G401.6 (cell line): ENCODE results near the gene ANO4.
"Not testable (repeated sequence)": the region's sequence is repeated elsewhere in the genome, so short reads cannot be mapped to it uniquely, and the experiment has no call there.

Experiments used
- FAIRE-seq: peaks from 2 replicates; lab custom pipeline; 2012; peaks lifted over from hg19 to GRCh38; lab: Jason Lieb, UNC

Gene ANO4

DNA sequence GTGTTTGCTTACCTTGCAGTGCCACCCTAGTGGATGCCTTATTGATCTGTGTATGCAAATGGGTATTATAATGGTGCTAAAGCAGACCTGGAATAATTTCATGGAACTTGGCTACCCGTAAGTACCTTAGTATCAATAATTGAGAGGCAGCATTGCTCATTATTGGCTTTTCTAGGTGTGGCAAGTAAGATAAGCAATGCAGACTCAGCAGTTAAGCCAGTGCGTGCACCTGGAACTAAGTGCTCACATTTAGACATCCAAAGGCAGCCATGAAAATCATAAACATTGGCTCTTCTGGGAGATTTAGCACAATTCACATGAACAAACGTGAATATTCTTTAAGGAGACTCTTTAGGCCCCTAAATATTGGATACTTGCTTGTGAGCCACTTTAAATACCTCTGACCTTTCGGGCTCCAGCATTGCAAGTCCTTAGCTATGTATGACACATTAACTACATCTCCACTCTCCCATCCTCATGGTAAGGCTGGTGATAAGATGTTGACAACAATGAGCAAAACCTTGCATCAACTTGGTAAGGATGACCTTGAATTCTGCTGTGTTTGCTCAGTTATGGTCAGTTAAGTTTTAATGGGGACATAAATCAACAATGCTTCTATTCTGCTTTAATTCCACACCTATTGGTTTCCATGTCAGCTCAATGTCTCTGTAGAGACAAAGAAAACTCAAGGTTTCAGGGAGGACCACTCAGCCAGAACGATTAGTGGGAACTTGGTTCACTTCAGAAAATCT, 303.4 kb downstream of the ANO4 start:
- no peak for FAIRE-seq

DNA sequence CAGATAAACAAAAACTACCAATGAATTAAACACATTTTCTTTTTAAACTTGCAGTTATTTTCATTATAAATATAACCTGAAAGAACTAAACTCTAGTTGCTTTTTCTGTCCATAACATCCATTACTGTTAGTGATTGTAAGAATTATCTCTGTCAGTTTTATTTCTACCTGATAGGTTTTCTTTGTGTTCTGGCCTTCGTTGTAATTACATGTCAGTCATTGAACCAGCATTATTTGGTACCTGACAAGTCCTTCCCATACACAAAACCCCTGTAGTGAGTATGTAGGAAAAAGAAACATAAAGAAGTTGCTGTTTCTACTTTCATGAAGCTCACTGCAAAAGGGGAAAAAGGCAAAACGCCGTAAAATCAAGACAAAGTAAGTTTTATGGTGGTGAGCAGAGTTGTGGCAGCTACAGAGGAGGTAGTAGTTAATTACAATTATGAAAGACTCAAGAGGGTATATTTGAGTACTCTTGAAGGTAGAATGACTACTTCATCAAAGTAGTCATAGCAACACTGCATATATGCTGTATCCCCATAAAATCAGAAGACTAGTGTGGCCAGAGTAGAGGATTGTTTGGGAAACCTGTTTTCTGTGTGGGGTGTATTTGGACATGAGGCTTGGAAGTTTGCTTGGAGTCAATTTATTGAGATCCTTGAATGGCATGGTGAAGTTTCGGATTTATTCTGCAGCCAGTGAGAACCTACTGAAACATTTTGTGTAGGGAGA, 312.6 kb downstream of the ANO4 start:
- no peak for FAIRE-seq

- FAIRE-seq: no peak
Observed at GRCh38 chr12:101108130-101108529, 313.6 kb downstream of the ANO4 start.

DNA sequence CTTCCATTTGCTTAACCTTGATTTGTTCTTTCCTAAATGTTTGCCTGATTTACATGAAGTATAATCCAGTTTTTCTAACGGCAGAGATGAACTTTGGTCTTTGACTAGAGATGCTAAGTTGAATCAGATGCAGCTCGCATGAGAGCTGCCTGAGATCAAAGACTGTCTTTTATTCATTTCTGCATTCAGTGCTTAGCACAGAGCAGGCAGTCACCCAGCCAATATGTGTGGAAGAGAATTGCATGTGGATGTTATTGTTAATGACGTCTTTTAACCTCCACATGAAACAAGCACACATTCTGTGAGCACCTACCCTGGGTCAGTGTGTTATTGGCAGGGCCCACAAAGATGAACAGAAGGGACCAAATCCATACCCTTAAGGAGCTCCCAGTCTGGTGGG, 316.3 kb downstream of the ANO4 start:
- FAIRE-seq: no peak

DNA sequence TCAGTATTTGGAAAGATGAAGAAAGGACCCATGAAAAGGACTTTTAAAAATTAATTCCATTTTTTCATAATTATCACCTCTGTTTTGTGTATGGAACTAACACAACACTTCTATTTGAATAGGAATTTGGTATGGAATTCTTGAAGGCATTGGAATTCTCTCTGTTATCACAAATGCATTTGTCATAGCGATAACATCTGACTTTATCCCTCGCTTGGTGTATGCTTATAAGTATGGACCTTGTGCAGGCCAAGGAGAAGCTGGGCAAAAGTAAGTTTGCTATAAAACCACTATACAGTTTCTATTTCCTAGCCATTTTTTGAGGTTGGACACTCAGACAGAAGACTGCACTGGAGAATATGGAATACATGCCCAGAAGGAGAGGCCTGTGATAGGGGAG, 316.9 kb downstream of the ANO4 start:
- FAIRE-seq: no peak

DNA sequence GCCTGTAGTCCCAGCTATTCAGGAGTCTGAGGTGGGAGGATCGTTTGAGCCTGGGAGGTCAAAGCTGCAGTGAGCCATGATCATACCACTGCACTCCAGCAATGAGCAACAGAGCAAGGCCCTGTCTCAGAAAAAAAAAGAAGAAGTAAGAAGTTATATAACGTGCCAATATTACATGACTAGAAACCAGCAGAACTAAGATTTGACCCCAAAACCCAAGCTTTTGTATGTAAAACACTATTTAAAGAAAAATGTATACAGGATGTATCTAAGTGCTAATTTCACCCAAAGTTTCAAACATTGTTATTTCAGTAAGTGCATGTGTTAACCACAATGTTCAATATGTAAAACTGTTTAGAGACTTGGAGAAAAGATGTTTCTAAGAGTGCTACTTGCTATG, 320.8 kb downstream of the ANO4 start:
- FAIRE-seq: no peak

DNA sequence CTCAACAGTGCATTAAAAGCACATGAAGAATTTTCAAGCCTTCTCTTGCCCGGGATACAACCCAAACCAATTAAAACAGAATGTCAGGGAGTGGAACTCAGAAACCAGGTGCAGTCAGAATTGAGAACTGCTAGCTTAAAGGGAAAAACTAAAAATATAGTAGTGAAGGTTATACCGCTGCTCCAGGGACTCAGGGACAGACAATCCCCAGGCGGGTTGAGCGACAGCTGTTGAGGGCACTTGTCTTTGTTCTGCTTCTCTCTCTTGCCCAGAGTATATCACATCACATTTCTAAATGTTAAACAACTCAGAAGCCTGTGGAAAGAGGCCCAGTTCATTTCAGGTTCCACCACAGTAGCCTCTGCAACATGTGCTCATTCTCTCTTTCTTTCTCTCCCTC, 322.3 kb downstream of the ANO4 start:
- no peak for FAIRE-seq

DNA sequence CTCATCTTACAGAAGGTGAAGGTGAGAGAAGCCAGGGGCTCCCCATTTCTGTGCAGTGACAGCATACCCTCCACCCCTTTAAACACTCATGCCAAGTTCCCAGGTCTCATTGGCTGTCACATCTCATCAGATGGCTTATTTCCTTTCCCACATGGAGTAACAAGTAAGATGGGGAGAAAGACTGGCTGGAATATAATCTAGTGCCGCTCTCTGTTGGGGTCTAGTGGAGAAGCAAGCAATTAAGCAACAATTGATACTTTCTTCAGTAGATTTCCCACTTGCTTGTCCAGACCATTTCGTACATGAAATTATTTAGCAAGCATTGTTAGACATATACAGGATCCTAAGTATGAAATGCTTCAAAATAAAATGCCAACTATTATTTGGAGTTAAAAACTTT, 323.3 kb downstream of the ANO4 start:
- no peak for FAIRE-seq

DNA sequence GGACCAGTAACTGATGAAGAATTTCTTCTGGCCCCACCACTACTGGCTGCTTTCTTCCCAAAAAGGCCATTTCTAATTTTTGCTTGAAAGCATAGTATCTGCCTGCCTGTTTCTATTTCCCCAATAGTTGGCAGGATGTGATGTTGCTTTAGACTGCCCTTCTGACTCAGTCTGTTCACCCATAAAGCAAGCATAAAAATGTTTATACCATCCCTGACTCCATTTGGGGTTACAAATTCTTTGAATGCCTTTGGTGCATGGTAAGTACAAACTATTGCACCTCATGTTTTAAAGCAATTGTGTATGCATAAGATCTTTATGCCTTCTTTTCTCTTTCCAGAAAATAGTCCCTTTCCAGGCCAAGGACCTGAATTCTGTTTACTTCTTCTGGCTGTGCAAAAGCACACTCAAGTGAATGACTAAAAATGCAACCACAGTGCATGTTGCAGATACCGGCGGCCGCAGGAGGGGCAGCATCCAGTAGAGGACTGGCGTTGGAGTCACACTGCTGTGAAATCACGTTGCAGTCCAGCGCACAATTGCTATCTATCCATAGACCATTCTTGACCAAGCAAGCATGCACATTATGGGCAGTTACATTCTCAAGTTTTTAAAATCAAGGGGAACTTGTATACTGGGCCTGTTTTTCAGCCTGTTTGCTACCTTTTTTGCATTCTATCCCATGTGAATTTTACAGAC, 333.1 kb downstream of the ANO4 start:
- no peak for FAIRE-seq

GRCh38 chr12:101145777-101146431, 351.3 kb downstream of the ANO4 start:
- not testable (repeated sequence) for FAIRE-seq

GRCh38 chr12:101165319-101165718, 370.7 kb downstream of the ANO4 start:
- no peak for FAIRE-seq

DNA sequence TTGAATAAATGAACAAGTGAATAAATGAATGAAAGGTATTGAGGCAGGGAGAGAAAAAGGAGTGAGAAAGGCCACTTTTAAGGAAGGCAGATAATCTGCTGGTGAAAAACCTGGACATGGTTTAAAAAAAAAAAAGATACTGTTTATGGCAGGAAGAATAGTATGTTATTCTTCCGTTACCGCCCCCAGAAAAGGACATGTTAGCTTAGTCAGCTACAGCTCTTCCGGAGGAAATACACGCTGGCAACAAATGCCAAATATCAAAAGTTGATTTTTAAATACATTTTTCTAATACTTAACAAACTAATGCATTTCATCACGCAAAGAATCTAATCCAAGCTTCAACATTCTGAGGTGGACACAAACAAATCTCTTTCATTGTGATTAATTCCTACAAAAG, 372.3 kb downstream of the ANO4 start:
- no peak for FAIRE-seq

GRCh38 chr12:101168001-101168400, 373.4 kb downstream of the ANO4 start:
- FAIRE-seq: no peak

- no peak for FAIRE-seq
Observed at GRCh38 chr12:101172316-101172715, 377.7 kb downstream of the ANO4 start.

DNA sequence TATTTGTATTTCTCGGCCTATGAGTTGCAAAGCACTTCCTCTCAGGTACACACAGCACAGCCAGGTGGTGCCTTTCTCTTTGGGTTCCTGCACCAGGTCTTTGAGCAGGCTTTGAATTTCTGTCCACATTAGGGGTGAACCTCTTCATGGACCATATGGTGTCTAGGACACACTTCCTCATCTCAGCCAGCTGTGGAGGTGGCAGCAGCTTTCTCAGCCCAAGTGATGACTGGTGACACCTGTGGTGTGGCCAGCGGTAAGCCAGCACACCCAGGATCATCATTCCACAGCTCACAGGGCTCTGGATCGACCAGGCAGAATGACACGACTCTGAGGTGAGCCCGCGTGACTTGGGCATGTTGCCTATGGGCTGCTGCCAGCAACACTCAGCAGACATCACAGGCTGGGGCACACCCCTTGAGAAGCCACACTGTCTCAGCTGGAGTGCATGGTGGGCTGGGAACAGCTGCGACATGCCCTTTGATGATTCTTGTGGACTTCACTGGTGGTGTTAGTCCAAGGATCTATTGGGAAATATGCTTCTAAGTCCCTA, 378.7 kb downstream of the ANO4 start:
- no peak for FAIRE-seq

GRCh38 chr12:101174541-101174940, 380.0 kb downstream of the ANO4 start:
- no peak for FAIRE-seq
